Fibroblast of the aortic adventitia (primary cell): ENCODE data around the gene ACTL10. TPM values are rescaled to one million over a fixed set of nuclear protein-coding genes. Genes with fewer than 3 reads are reported as not detected.
A peak's percentile ranks its signal among the peaks of the same experiment; 100 is the strongest.

Source experiments
- DNase-seq: peaks from one replicate; pipeline ENCODE4 v3.0.0-alpha.2; 2010; ENCODE audit warnings: low read depth
- H3K4me3 ChIP-seq: 2 replicates; pipeline ENCODE4 v1.5.1; 2011; ENCODE audit warnings: low read depth, mild to moderate bottlenecking, control low read depth, low read length, moderate library complexity
- total RNA-seq: library from RNA; depleted of rRNA; stranded (reverse); fragments of >200 nt; gene quantifications from 2 replicates; pipeline ENCODE4 v1.2.3, GENCODE V29; 2012; ENCODE audit warnings: low replicate concordance
- TF ChIP-seq, protein P1 (sequence below): IDR thresholded peaks from 2 replicates; pipeline ENCODE4 v1.5.1; 2011; ENCODE audit warnings: mild to moderate bottlenecking, low read length, control low read depth, inconsistent platforms; ENCODE audit not compliant: insufficient read depth

Gene ACTL10
- total RNA-seq, 1 donor: 2.2 TPM

DNA sequence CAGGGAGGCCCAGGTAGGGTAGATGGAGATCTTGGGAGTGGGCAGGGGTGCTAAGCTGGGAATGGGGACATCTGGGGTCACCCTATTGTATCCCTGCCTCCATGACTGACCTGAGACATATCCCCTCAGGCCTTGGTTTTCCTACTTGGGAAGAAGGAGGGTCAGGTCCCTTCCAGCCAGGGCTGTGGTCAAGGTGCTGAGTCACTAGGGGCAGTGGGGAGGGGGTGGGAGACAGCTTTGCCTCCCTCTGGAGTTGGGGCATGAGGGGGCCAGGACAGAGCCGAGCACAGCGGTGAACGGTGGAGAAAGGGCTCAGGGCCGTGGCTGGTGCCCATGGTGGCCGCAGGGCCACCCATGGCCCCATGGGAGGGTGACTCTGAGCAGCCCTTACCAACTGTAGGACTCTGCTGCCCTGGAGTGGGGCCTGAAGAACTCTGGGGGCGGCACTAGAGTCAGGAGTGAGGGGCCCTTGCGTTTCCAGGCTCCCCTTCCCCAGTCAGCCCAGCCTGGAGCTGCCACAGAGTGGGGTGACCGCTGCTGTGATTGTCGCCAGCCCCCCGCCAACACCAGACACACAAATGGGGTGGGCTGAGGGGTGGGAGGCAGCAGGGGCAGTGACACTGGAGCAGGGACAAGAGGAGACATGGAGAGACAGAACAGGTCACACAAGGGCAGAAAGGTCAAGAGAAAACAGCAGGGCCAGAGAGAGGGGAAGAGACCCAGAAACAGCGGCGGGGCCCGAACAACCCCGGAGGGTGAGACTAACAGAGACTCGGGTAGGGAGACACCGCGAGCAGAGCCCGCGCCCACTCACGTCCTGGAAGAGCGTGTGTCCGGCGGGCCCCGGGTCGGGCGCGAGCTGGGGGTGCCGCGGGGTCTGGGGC is 6.9 kb downstream of the ACTL10 start:
- DNase-seq: peak; percentile 28
- H3K4me3 ChIP-seq: peak overlapping the region; percentile 79
- TF ChIP-seq, protein P1, sequence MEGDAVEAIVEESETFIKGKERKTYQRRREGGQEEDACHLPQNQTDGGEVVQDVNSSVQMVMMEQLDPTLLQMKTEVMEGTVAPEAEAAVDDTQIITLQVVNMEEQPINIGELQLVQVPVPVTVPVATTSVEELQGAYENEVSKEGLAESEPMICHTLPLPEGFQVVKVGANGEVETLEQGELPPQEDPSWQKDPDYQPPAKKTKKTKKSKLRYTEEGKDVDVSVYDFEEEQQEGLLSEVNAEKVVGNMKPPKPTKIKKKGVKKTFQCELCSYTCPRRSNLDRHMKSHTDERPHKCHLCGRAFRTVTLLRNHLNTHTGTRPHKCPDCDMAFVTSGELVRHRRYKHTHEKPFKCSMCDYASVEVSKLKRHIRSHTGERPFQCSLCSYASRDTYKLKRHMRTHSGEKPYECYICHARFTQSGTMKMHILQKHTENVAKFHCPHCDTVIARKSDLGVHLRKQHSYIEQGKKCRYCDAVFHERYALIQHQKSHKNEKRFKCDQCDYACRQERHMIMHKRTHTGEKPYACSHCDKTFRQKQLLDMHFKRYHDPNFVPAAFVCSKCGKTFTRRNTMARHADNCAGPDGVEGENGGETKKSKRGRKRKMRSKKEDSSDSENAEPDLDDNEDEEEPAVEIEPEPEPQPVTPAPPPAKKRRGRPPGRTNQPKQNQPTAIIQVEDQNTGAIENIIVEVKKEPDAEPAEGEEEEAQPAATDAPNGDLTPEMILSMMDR: no peak

DNA sequence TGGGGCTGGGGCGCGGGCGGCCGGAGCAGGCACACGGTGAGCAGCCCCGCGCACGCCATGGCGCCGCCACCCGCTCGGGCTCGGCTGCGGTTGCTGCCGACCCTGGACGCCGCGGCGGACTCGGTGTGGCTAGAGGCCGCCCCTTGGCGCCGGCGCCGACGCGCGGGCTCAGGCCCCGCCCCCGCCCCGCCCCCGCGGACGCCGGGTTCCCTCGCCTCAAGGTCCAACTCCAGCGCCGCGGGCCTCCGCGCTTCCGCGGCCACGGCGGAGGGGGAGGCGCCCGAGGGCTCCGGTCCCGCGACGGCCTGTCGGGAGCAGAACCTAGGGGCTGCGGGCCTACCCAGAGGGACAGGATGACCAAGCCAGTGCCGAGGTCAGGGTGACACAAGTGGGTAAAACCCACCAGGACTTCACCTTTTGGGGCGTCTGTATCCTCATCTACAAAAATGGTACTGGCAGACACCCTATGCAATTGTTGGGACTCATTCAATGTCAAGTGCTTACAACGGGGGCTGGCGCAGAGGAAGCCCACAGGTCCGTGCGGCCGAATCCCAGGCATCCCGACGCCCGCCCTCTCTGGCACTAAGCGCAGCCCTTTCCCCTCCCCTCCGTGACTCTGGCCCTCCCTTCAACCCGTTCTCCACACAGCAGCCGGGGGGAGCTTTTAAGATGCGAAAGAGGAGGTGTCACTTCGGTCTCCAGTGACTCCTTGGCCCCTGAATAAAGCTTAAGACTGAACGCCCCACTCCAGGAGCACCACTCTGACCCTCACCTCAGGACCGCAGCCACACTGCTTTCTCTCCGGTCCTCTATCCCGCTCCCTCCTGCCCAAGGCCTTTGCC is 7.8 kb downstream of the ACTL10 start, which contains the start of gene NECAB3:
Gene NECAB3, minus strand, starts transcription at position 135 of the 842 bp plus-strand sequence. Its CDS starts 76 bp downstream, at position 59.
- TF ChIP-seq, protein P1: no peak
- peak within 1 kb of the TSS; percentile 79 for H3K4me3 ChIP-seq
- DNase-seq: peak; percentile 56

DNA sequence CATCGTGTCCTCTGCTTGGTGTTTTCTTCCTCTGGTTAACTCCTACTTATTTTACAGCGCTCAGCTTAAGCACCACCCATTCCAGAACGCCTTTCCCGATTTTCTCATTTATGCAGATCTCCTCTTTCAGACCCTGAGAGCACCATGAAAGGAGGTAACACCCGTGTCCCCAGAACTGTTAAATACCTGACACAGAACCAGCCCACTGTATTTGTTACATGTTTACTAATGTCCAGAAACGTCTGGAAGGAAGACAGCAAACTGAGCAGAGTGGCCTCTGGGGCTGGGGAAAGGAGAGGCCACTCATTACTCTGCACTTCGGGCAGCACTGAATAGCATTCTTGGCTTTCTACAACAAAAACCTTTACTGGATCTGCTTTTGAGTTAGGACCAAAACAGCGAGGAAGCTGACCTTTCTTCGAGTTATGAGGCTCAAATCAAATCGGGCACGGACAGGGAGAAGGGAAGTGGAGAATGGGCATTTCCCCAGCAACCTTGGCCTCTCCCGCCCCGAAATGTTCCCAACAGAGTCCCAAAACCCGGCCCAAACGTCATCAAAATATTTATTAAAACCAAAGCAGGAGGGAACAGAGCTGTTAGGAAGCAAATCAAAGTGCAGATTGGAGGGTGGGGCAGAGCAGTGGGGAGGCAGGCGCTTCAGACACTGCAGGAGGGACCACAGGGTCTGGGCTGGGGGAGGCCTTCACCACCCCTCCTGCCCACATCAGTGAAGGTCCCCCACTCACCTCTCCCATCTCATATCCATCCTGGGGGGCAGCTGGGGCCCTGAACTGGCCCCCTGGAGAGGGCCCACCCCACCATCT is 8.6 kb downstream of the ACTL10 start:
- peak; percentile 28 for DNase-seq

DNA sequence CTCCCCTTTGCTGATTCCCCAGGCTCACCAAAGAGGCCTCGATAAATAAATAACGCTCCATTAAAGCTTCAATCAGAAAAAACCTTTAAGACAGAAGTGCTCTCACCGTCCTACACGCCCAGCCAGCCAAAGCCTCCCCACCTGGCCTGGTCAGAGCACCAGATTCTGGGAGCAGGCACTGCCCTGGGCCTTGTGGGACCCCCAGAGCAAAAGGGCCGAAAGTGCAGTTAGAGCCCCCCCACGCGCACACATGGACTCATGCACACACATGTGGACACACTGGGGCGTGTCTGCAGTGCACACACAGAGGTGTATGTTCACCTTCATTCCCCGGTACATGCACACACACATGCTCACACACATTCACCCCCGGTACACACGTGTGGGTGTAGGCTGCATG is 9.4 kb downstream of the ACTL10 start:
- DNase-seq: no peak
- TF ChIP-seq, protein P1: no peak

More for the DNA sequence above, 8.6 kb downstream of the ACTL10 start:
- TF ChIP-seq, protein P1: no peak
- peak overlapping the region; percentile 68 for H3K4me3 ChIP-seq

DNA sequence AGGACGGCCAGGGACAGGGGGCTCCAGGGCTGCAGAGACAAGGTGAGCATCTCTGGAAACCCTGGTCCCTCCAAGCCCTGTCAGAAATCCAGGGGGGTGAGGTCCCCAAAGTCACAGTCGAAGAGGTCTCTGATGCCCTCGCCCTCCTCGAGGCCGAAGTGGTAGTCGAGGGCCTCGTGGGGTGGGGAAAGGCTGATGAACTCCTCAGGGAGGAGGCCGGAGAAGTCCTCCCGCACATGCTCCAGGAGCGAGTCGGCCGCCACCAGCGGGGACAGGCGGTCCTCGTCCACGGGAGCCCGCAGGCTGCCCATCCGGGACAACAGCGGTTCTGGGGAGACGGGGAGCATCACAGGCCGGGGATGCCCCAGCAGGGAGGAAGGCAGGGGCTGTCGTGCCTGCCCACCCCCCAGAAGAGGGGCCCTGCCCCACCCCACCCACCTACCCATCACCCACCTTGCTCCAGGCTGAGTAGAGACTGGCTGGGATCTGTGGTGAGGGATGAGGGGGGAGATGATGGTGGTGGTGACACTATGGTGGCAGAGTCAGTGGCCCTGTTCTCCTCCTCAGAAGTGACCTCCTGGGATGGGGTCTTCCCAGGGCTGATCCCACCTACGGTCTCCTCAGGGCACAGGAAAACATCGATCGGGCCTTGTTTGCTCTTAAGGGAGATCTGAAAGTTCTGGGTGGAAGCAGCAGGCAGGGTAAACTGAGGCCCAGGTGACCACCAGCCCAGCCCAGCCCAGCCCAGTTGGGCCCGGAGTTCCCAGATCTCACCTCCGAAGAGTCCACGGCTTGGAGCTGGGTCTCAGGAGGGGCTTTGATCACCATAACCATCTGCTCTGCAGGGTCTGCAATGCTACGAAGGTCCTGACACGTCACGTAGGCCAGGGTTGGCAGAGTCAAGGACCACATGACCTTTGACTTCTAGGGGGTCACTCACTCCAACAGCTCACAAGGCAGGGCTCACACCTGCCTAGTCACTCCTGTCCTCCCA is 10.2 kb downstream of the ACTL10 start:
- TF ChIP-seq, protein P1: no peak
- no peak for DNase-seq
- no peak overlapping the region for H3K4me3 ChIP-seq

More for the DNA sequence above, 9.4 kb downstream of the ACTL10 start:
- no peak overlapping the region for H3K4me3 ChIP-seq
